ENCODE measurements around the gene TYRP1.

DNA sequence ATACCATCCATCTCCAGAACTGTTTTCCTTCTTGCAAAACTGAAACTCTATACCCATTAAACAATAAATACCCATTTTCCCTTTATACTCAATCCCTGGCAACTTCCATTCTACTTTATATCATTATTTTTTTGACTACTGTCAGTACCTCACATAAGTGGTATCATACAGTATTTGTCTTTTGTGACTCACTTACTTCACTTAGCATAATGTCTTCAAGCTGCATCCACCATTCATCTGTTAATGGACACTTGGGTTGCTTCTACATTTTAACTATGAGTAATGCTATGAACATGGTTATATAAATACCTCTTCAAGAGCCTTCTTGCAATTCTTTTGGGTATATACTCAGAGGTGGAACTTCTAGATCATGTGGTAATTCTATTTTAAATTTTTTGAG, 11.6 kb upstream of the TYRP1 start:
- TF ChIP-seq ZNF274 (IDR thresholded peaks at IDR 0.05; ENCODE audit: low read depth, low read length) (no peak), YY1 (IDR thresholded peaks at IDR 0.05; ENCODE audit: insufficient read depth, insufficient read length) (no peak), SUZ12 (IDR thresholded peaks at IDR 0.05; ENCODE audit: extremely low read depth, insufficient read depth, insufficient read length) (no peak)

Measured in NT2/D1 (cell line).